Measurements from ENCODE around the gene FUZ. TPM values are rescaled to one million over a fixed set of nuclear protein-coding genes. Genes with fewer than 3 reads are reported as not detected.
"Not testable (repeated sequence)": the region's sequence is repeated elsewhere in the genome, so short reads cannot be mapped to it uniquely, and the experiment has no call there.

The FUZ gene
- total and polyA plus RNA-seq, 12 donors = 7.6 to 72.5 (median 45.7) TPM

DNA sequence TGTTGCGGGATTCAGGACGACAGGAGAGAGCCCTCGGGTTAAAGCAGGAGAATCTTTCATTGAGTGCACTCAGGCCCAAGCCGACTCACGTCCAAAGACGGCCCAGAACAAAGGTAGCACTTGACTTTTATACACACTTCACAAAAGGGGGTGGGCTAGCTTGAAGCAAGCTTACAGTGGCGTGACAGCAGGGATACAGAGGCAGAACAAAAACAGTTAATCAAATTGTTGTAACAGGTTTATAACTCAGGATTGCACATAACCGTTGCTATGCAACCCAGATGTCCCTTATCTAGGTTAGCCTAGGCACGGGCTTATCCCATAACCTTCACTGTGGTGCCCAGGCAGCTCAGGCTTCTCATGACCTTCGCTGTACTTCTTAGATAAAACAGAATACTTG lies 7.0 kb upstream of the FUZ start:
- H3K4me3 ChIP-seq = peak overlapping the region in 1 of 4 donors; percentile 77
- peak overlapping the region; percentile 56 to 100 (median 88) for H3K27ac ChIP-seq
- no peaks in the 10 kb centered on the region for H3K9me3 ChIP-seq (replicated peaks in 1 of 3)
- no peaks in the 10 kb centered on the region for H3K27me3 ChIP-seq
- peak in 1 of 2 donors; percentile 59 for TF ChIP-seq POLR2A (IDR thresholded peaks at IDR 0.05)
- TF ChIP-seq, protein P1, sequence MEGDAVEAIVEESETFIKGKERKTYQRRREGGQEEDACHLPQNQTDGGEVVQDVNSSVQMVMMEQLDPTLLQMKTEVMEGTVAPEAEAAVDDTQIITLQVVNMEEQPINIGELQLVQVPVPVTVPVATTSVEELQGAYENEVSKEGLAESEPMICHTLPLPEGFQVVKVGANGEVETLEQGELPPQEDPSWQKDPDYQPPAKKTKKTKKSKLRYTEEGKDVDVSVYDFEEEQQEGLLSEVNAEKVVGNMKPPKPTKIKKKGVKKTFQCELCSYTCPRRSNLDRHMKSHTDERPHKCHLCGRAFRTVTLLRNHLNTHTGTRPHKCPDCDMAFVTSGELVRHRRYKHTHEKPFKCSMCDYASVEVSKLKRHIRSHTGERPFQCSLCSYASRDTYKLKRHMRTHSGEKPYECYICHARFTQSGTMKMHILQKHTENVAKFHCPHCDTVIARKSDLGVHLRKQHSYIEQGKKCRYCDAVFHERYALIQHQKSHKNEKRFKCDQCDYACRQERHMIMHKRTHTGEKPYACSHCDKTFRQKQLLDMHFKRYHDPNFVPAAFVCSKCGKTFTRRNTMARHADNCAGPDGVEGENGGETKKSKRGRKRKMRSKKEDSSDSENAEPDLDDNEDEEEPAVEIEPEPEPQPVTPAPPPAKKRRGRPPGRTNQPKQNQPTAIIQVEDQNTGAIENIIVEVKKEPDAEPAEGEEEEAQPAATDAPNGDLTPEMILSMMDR (IDR thresholded peaks at IDR 0.05) = no peak
- peaks cover 28 to 29% of the 10 kb centered on the region in 2 donors for H3K4me1 ChIP-seq (replicated peaks in 1 of 2)
- intact Hi-C loops (cut with DNase I) = no loop called here
- peaks cover 0 to 18% of the 10 kb centered on the region in 2 donors for H3K36me3 ChIP-seq (replicated peaks in 1 of 2)
- DNase-seq = peak; percentile 67 to 90 (median 88)
- WGBS, 4 donors = 35 to 53% (median 40%) methylated on average over 10 of the region's 10 CpGs

DNA sequence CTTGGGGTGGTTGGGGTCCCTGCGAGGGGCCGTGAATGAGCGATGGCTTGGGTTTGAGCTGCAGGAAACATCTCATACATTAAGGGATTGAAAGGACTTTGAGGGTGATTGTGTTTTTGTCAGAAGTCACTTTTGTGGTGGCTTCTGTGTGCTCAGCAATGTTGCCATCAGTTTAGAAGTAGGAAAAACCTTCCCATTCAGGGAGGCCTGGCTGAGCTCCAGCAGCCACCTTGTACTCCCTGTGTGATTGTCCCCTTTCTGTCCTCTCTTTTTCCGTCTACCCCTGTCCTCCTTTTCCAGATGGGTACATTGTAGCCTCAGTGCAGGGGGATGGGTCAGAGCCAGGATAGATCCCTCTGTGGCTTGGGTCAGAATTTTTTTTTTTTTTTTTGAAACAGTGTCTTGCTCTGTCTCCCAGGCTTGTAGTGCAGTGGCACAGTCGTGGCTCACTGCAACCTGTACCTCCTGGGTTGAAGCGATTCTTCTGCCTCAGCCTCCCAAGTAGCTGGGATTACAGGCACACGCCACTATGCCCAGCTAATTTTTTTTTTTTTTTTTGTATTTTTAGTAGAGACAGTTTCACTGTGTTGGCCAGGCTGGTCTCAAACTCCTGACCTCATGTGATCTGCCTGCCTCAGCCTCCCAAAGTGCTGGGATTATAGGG lies 6.5 kb upstream of the FUZ start:
- peaks cover 28 to 29% of the 10 kb centered on the region in 2 donors for H3K4me1 ChIP-seq (replicated peaks in 1 of 2)
- H3K4me3 ChIP-seq = peak overlapping the region in 2 of 4 donors; percentile 63 to 77
- H3K27me3 ChIP-seq; intact Hi-C loops (cut with DNase I); H3K9me3 ChIP-seq (replicated peaks in 1 of 3): not testable (repeated sequence)
- peaks cover 0 to 18% of the 10 kb centered on the region in 2 donors for H3K36me3 ChIP-seq (replicated peaks in 1 of 2)
- peak overlapping the region; percentile 88 to 100 (median 96) for H3K27ac ChIP-seq
- DNase-seq = peak in 3 of 7 donors; percentile 58 to 62 (median 59)
- 40 to 49% (median 47%) methylated on average over 7 of the region's 7 CpGs for WGBS, 4 donors

DNA sequence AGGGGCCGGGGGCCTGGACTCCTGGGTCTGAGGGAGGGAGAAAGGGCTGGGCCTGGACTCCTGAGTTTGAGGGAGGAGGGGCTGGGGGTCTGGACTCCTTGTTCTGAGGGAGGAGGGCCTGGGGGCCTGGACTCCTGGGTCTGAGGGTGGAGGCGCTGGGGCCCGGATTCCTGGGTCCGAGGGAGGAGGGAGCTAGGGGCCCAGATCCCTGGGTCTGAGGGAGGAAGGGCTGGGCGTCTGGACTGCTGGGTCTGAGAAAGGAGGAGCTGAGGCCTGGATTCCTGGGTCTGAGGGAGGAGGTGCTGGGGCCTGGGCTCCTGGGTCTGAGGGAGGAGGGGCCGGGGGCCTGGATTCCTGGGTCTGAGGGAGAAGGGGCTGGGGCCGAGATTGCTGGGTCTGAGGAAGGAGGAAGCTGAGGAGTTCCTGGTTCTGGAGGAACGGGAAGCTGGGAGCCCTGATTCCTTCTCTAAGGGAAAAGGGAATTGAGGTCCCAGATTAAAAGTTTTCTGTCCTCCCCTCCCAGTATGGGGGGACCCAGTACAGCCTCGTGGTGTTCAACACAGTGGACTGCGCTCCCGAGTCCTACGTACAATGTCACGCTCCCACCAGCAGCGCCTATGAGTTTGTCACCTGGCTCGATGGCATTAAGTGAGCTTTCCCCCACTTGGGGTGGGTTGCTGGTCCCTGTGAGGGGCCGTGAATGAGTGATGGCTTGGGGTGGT lies 5.7 kb upstream of the FUZ start:
- peak overlapping the region; percentile 88 to 100 (median 96) for H3K27ac ChIP-seq

DNA sequence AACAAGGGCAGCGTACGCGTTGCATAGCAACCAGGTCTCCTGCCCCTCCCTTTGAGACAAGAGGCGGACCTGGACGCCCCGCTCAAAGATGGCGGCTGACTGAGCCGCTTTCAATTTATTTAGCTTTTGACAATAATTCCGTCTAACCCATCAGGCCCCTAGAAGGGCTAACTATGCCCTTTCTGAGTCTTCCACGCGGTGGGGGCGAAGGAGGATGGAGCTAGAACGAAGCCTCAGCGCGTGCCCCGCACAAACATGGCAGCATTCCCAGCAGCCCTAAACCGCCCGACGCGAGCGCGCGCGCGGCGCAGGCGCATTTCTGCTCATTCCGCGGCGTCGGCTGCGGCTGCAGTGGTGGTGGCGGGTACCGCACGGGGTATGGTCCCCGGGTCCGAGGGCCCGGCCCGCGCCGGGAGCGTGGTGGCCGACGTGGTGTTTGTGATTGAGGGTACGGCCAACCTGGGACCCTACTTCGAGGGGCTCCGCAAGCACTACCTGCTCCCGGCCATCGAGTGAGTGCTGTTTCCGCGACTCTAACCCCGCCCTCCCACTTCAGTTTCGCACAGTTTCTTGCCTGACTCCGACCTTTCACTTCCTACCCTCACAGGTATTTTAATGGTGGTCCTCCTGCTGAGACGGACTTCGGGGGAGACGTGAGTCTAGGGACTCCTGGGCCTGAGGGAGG lies 5.0 kb upstream of the FUZ start, which contains the start of gene MED25:
TSS of gene MED25 (plus strand) at position 326 of the 685 bp plus-strand sequence. CDS start at position 379, 53 bp downstream.
- Histone ChIP-seq H3K36me3 (replicated peaks in 1 of 2) (peaks cover 0 to 4% of the 10 kb centered on the region in 2 donors), H3K9me3 (replicated peaks in 1 of 3) (no peaks in the 10 kb centered on the region), H3K4me1 (replicated peaks in 1 of 2) (peaks cover 29 to 35% of the 10 kb centered on the region in 2 donors), H3K27ac (peak within 1 kb of the TSS; percentile 88 to 100 (median 96)), H3K27me3 (no peaks in the 10 kb centered on the region), H3K4me3 (peak within 1 kb of the TSS; percentile 63 to 97 (median 87))
- WGBS, 4 donors = 0 to 1% (median 1%) methylated on average over 24 to 57 of the region's 57 CpGs
- DNase-seq = peak; percentile 83 to 91 (median 87)
- peak; percentile 81 to 85 for TF ChIP-seq POLR2A (IDR thresholded peaks at IDR 0.05)
- TF ChIP-seq, protein P1 (IDR thresholded peaks at IDR 0.05) = peak in 5 of 6 experiments; percentile 38 to 81 (median 55)
- intact Hi-C loops (cut with DNase I) = no loop called here

More for the DNA sequence above, 5.7 kb upstream of the FUZ start:
- peak in 2 of 7 donors; percentile 46 to 55 for DNase-seq
- Histone ChIP-seq H3K27me3 (no peaks in the 10 kb centered on the region), H3K9me3 (replicated peaks in 1 of 3) (no peaks in the 10 kb centered on the region), H3K36me3 (replicated peaks in 1 of 2) (peaks cover 0 to 12% of the 10 kb centered on the region in 2 donors), H3K4me3 (peak overlapping the region; percentile 63 to 97 (median 87)), H3K4me1 (replicated peaks in 1 of 2) (peaks cover 29 to 34% of the 10 kb centered on the region in 2 donors)
- intact Hi-C loops (cut with DNase I) = no loop called here
- peak in 1 of 2 donors; percentile 15 for TF ChIP-seq POLR2A (IDR thresholded peaks at IDR 0.05)
- TF ChIP-seq, protein P1 (IDR thresholded peaks at IDR 0.05) = no peak
- WGBS, 4 donors = 15 to 27% (median 16%) methylated on average over 9 to 16 of the region's 16 CpGs
